GM10266 (cell line): ENCODE data around the gene RERE.

Source experiments
- DNase-seq: peaks from one replicate; pipeline ENCODE4 v3.0.0; 2012; ENCODE audit errors: extremely low spot score
- CTCF ChIP-seq: IDR thresholded peaks from 2 replicates; pipeline ENCODE4 v1.5.1; 2012; ENCODE audit warnings: mild to moderate bottlenecking, low read depth; ENCODE audit not compliant: control insufficient read depth, insufficient read depth; ENCODE audit errors: missing control alignments

Gene RERE

DNA sequence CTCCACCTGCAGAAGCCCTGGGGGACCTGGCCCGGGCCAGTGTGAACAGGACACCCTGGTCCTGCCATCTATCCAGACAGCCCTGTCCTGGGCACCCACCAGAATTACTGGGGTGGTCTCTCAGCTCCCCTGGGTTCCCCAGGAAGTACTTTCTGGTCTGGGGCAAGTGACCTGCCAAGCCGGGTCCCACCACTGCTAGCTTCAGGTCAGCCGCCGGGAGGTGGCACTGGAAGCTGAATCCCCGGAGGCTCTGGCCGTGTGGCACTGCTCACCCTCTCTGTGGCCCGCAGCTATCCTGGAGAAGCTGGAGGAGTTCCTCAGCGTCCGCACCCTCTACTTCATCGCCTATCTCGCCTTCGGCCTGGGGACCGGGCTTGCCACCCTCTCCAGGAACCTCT is 478.2 kb downstream of the RERE start:
- no peak for TF ChIP-seq CTCF
- no peak for DNase-seq

DNA sequence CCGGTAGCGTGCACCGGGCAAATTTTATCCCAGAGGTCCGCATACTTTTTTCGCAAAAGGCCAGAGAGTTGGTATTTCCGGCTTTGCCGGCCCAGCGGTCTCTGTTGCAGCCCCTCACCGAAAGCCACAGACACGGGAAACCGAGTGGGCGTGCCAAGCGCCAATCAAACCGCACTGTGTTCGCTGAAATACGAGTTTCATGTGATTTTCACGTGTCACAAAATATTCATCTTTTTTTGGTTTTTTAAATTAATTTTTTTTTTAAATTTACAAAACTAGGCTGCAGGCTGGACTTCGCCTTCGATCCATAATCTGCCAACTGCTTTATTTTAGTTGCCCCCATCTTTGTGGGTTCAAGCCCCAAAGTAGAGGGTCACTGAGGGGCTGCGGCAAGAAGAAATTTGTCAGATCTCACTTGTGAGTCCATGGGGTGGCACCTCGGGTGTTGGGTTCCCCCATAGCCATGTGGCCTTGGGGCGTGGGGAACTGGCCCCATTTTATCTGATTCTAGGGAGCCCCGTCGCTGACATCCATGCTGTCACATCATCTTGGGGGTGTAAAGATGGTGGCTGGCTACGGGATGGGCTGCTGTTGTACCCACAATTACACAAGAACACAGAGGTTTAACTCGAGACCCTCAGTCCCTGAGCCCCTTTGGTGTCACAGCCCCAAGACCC is 478.8 kb downstream of the RERE start:
- TF ChIP-seq CTCF = no peak
- DNase-seq = no peak

DNA sequence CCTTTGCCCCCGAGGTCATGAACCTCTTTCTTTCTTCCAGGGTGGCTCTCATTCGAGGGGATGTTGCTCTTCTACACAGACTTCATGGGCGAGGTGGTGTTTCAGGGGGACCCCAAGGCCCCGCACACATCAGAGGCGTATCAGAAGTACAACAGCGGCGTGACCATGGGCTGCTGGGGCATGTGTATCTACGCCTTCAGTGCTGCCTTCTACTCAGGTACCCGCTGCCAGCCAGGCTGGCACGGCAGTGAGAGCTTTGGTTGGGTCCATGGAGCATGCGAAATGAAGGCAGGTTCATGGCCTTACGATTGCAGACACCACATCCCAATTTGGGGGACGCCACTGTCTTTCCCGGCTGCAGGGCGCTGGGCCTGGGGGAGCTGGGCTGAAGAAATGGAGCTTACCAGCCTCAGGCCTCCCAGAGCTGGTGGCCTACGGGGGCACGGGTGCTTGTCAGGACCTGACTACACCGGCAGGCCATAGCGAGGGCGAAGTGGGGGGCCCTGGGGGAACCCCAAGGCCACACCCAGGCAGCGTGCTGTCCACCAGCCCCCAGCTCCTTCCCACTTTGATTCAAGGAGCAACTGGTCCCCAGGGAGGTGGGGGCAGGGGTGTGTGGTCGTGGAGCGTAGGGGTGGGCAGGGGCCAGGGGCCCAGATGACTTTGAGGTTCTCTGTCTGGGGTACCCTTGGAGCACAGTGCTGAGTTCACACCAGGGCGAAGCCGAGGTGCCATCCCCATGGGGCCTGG is 479.5 kb downstream of the RERE start:
- no peak for TF ChIP-seq CTCF
- no peak for DNase-seq

DNA sequence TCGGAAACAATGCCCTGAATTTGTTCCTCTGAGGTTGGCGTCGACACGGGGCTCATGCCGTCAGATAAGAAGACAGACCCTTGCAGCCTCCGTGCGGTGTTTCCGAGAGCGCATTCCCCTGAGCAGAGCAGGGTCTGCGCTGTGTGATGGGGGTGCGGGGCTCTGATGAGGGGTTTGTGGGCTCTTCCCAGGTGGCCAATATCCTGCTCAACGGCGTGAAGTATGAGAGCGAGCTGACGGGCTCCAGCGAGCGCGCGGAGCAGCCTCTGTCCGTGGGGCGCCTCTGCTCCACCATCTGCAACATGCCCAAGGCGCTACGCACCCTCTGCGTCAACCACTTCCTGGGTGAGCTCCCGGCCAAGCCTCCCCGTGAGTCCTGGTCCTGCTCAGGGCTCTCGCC is 482.2 kb downstream of the RERE start:
- no peak for DNase-seq
- no peak for TF ChIP-seq CTCF

- no peak for TF ChIP-seq CTCF
- DNase-seq = no peak
Measured at GRCh38 chr1:8334106-8334851, 483.2 kb downstream of the RERE start.

DNA sequence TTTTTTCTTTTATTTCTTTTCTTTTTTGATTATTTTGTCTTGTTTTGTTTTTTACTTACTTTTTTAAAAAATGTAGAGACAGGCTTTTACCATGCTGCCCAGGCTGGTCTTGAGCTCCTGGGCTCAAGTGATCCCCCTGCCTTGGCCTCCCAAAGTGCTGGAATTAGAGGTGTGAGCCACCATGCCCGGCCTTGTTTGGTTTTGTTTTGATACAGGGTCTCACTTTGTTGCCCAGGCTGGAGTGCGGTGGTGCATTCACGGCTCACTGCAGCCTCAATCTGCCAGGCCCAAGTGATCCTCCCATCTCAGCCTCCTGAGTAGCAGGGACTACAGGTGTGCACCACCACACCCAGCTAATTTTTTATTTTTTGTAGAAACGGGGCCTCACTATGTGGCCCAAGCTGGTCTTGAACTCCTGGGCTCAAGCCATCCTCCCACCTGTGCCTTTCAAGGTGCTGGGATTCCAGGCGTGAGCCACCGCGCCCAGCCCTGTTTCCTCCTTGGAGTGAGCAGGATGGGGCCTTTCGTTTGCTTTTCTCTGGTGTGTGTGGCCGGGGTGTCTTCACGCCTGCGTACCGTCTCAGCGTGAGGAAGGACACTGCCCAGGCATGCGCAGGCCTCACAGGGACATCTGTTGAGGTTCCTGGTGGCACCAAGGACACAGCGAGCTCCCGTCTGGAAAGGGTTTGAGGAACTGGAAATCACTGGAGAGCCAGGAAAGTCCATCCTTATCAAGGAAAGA is 484.0 kb downstream of the RERE start:
- no peak for DNase-seq
- TF ChIP-seq CTCF = no peak

- no peak for TF ChIP-seq CTCF
- no peak for DNase-seq
Measured at GRCh38 chr1:8332806-8333205, 484.6 kb downstream of the RERE start.
